Heart left ventricle (tissue), 16 donors: ENCODE measurements around the gene DEAF1. TPM values are rescaled to one million over a fixed set of nuclear protein-coding genes. Genes with fewer than 3 reads are reported as not detected.
"Not testable (repeated sequence)": the region's sequence is repeated elsewhere in the genome, so short reads cannot be mapped to it uniquely, and the experiment has no call there.

Experiments used
- ATAC-seq, 4 donors: fragments of 200-7000 bp; cut with Tn5 transposase; one replicate each; pipeline ENCODE4 v1.9.1; 2020 to 2022; ENCODE audit warnings: moderate library complexity in 4 of 4, mild to moderate bottlenecking in 3 of 4, moderate number of reproducible peaks in 1 of 4
- DNase-seq, 5 donors: peaks; one replicate each; pipeline ENCODE4 v3.0.0-alpha.2; 2020
- H3K27ac ChIP-seq, 12 donors: fragments of 200-600 bp; sonication (generic) in 4 of 12; one replicate each; pipeline versions ENCODE4 v1.5.0 to v1.8.0; 2016 to 2022; ENCODE audit warnings: mild to moderate bottlenecking in 2 of 12
- H3K27me3 ChIP-seq, 9 donors: fragments of 200-600 bp; sonication (generic) in 2 of 9; one replicate each; pipeline versions ENCODE4 v1.5.1 to v1.8.0; 2016 to 2022; ENCODE audit warnings: mild to moderate bottlenecking in 3 of 9
- H3K36me3 ChIP-seq, 9 donors: fragments of 200-600 bp; sonication (generic) in 2 of 9; one replicate each; pipeline versions ENCODE4 v1.5.0 to v1.8.0; 2018 to 2022; ENCODE audit warnings: mild to moderate bottlenecking in 2 of 9
- H3K4me1 ChIP-seq, 12 donors: fragments of 200-600 bp; sonication (generic) in 4 of 12; one replicate each; pipeline versions ENCODE4 v1.5.0 to v1.8.0; 2016 to 2022; ENCODE audit warnings: mild to moderate bottlenecking in 3 of 12
- H3K4me3 ChIP-seq, 12 donors: fragments of 200-600 bp; sonication (generic) in 4 of 12; one replicate each; pipeline versions ENCODE4 v1.5.0 to v1.8.0; 2017 to 2022; ENCODE audit warnings: mild to moderate bottlenecking in 9 of 12, moderate library complexity in 4 of 12
- H3K9me3 ChIP-seq, 12 donors: fragments of 200-600 bp; sonication (generic) in 4 of 12; one replicate each; pipeline versions ENCODE4 v1.5.0 to v1.8.0; 2016 to 2022; ENCODE audit warnings: mild to moderate bottlenecking in 1 of 12
- POLR2A ChIP-seq, 2 donors: fragments of 450-650 bp; IDR thresholded peaks; one replicate each; pipeline ENCODE4 v1.6.1; 2017; ENCODE audit warnings: antibody characterized with exemption in 2 of 2, mild to moderate bottlenecking in 2 of 2, moderate library complexity in 2 of 2
- WGBS, 4 donors: extraction: QIAGEN DNeasy Blood & Tissue Kit in 2 of 4; methylation state at CpG; one replicate each; pipeline versions ENCODE4 v1.1.5 to v1.1.7; 2013 to 2018; 5-methylcytosine and 5-hydroxymethylcytosine counted together
- intact Hi-C, 10 donors: fragments of 100-400 bp; cut with DNase I; formaldehyde crosslinking; loops; one replicate each; pipeline versions ENCODE4 v1.11.1 to v1.14.2; 2022
- polyA plus RNA-seq, 2 donors: library from polyadenylated mRNA; stranded (reverse); fragments of 200-250 nt; gene quantifications; one replicate each; pipeline ENCODE4 v1.2.3, GENCODE V29; 2013
- total RNA-seq, 9 donors: library from RNA; depleted of rRNA in 2 of 9; stranded (reverse); fragments of >200 nt in 2 of 9; fragmentation: NEBNext Ultra II Directional in 3 of 9; extraction: Animal tissue kit (Norgen Biotek cat#: 25700) in 3 of 9; gene quantifications; one replicate each; pipeline versions ENCODE4 v1.1.0 to v1.2.4, GENCODE V29; 2016 to 2023
- TF ChIP-seq, protein P1 (sequence below), 12 donors: fragments of 200-600 bp; sonication (generic) in 4 of 12; IDR thresholded peaks; one replicate each; pipeline versions ENCODE4 v1.5.0 to v1.8.0; 2018 to 2022; ENCODE audit warnings: antibody characterized with exemption in 12 of 12, mild to moderate bottlenecking in 5 of 12
- donor health status: ischemic (EF 13 %, LVEDD 7.1; RV severe dilation, severe dysfunction).
- donor health status: healthy with polysubstance abuse.
- donor health status: DM: no; HTN: yes; CAD: no.
- donor health status: DM: no; HTN: no; CAD: no.
- donor health status: ischemic (EF 25% LVEDD 6.9; RV normal size, moderate dysfunction).
- donor health status: ischemic (EF 25% LVEDD 5.7; RV mildly dilated, moderate dysfunction).
- donor health status: healthy.
- donor health status: DM: yes; HTN: yes; CAD: no.
- donor health status: ischemic (EF 35%, LVEDD 5.7; RV mildly dilated, moderate dysfunction).
- donor health status: nonischemic (EF 11% LVEDD 7.7; RV severe dilation, severe dysfunction).
- donor health status: DM: yes; HTN: yes; CAD: no.
- donor health status: PGD.
- donor health status: ischemic (EF 29% LVEDD 5.4; RV normal size, mild dysfunction).
- donor health status: nonischemic (EF 23%, LVEDD 6.1; RV moderate dilation, normal function).

Gene DEAF1
- total and polyA plus RNA-seq, 11 donors, result 11.8 to 25.6 (median 15.1) TPM

DNA sequence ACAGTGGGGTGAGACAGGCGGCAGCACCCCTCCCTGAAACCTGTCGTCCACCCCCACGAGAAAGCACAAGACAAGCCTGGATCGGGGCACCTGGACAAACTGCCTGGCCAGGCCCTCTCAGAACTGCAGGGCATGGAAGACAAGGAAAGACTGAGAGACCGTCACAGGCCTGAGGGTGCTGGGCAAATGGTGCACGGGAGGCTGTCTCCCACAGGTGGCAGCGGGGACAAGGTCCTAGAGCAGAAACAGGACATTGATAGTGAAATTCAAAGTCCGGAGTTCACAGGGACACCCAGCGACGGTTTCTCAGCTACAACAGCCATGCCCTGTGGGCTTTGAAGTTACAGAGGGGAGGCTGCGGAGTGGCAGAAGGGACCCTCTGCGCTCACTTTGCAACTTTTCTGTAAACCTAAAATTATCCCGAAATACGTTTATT, 37.3 kb downstream of the DEAF1 start:
- intact Hi-C loops, result no loop called here
- DNase-seq (no peak), ATAC-seq (no peak)
- Histone ChIP-seq H3K36me3 (peaks cover 0 to 59% (median 24%) of the 10 kb centered on the region in 9 donors), H3K9me3 (no peaks in the 10 kb centered on the region), H3K4me1 (no peaks in the 10 kb centered on the region), H3K27me3 (no peaks in the 10 kb centered on the region), H3K27ac (no peak overlapping the region), H3K4me3 (no peak overlapping the region)
- TF ChIP-seq, protein P1, sequence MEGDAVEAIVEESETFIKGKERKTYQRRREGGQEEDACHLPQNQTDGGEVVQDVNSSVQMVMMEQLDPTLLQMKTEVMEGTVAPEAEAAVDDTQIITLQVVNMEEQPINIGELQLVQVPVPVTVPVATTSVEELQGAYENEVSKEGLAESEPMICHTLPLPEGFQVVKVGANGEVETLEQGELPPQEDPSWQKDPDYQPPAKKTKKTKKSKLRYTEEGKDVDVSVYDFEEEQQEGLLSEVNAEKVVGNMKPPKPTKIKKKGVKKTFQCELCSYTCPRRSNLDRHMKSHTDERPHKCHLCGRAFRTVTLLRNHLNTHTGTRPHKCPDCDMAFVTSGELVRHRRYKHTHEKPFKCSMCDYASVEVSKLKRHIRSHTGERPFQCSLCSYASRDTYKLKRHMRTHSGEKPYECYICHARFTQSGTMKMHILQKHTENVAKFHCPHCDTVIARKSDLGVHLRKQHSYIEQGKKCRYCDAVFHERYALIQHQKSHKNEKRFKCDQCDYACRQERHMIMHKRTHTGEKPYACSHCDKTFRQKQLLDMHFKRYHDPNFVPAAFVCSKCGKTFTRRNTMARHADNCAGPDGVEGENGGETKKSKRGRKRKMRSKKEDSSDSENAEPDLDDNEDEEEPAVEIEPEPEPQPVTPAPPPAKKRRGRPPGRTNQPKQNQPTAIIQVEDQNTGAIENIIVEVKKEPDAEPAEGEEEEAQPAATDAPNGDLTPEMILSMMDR (IDR thresholded peaks at IDR 0.05), result no peak
- no peak for TF ChIP-seq POLR2A (IDR thresholded peaks at IDR 0.05)
- 87 to 90% (median 89%) methylated on average over 13 to 14 of the region's 14 CpGs for WGBS, 4 donors

DNA sequence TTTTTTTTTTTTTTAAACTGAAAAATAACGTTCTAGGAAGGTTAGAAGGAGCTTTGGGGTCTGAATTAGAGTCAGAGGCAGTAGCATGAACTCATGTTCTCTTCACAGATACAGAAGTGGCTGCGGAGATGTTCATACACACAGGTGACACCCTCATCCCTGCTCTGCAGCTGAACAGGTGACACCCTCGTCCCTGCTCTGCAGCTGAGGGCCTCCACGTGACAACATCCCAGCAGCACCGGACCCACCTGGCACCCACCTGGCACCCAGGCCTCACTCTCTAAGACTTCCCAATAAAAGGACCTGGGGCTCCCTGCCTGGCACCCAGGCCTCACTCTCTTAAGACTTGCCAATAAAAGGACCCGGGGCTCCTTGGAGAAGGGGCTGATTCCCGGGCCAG, 38.2 kb downstream of the DEAF1 start:
- H3K9me3 ChIP-seq, result no peaks in the 10 kb centered on the region
- H3K4me1 ChIP-seq, result no peaks in the 10 kb centered on the region
- ATAC-seq, result no peak
- H3K36me3 ChIP-seq, result peaks cover 0 to 60% (median 24%) of the 10 kb centered on the region in 9 donors
- H3K4me3 ChIP-seq, result no peak overlapping the region
- no peak for DNase-seq
- H3K27me3 ChIP-seq, result no peaks in the 10 kb centered on the region
- no peak for TF ChIP-seq POLR2A (IDR thresholded peaks at IDR 0.05)
- TF ChIP-seq, protein P1 (IDR thresholded peaks at IDR 0.05), result no peak
- 90 to 95% (median 90%) methylated on average over 7 of the region's 7 CpGs for WGBS, 4 donors
- intact Hi-C loops, result no loop called here
- no peak overlapping the region for H3K27ac ChIP-seq

DNA sequence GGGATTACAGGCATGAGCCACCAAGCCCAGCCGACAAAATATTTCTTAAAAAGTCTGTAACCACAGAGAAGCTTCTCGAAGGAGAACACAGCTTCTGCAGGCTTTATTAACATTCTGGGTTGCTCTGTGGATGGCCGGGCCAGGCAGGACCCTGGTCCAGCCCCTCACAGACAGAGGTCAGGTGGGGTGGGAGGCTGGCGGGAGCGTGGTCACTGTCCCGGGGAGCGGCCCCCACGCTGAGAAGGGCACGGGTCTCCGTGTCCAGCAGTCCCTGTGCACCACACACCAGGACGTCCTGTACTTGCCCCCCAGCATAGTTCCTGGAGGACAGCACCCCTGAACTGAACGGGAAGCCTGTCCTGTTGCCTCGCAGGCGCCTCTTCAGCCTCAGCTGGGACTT, 38.6 kb downstream of the DEAF1 start:
- DNase-seq (no peak), ATAC-seq (no peak)
- intact Hi-C loops, result no loop called here
- Histone ChIP-seq H3K36me3 (peaks cover 0 to 62% (median 27%) of the 10 kb centered on the region in 9 donors), H3K4me1 (no peaks in the 10 kb centered on the region), H3K4me3 (no peak overlapping the region), H3K9me3 (no peaks in the 10 kb centered on the region), H3K27ac (no peak overlapping the region), H3K27me3 (no peaks in the 10 kb centered on the region)
- TF ChIP-seq, protein P1 (IDR thresholded peaks at IDR 0.05), result no peak
- no peak for TF ChIP-seq POLR2A (IDR thresholded peaks at IDR 0.05)
- WGBS, 4 donors, result 89 to 95% (median 93%) methylated on average over 7 to 14 of the region's 14 CpGs

DNA sequence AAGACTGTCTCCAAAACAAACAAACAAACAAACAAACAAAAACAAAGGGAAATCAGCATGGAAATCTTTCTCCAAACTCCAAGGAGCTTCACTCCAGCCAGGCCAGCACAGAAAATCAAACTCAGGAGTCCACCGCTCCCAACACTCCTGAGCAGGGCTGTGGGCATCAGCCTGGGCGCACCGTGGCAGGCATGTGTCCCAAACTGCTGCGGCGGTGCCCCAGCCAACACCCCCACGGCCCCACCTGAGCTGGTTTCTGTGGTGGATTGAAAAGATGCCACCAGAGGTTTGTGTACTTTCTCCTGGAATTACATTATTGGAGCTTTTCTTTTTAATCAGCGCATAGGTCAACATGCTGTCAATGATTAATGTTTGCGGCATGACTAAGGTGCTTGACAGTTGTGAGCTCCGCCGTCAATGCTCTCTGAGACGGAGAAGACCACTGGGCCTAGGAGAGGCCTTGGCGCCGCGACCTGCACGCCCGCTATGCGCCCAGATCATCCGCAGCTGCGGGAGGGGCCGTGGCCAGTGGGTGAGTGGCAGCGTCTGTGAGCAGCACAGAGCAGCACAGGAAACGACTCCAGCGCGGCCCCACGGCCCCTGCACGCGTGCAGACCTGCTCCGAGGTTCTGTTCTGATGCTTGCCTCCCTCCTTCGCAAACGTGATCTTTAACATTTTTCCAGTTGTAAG, 39.8 kb downstream of the DEAF1 start:
- H3K9me3 ChIP-seq, result no peaks in the 10 kb centered on the region
- no peaks in the 10 kb centered on the region for H3K4me1 ChIP-seq
- WGBS, 4 donors, result 90 to 95% (median 92%) methylated on average over 30 of the region's 30 CpGs
- peaks cover 0 to 66% (median 32%) of the 10 kb centered on the region in 9 donors for H3K36me3 ChIP-seq
- TF ChIP-seq, protein P1 (IDR thresholded peaks at IDR 0.05), result no peak
- no peak for TF ChIP-seq POLR2A (IDR thresholded peaks at IDR 0.05)
- no peak overlapping the region for H3K4me3 ChIP-seq
- DNase-seq, result no peak
- intact Hi-C loops, result no loop called here
- H3K27ac ChIP-seq, result no peak overlapping the region
- no peaks in the 10 kb centered on the region for H3K27me3 ChIP-seq
- ATAC-seq, result peak in 1 of 4 donors; percentile 29

DNA sequence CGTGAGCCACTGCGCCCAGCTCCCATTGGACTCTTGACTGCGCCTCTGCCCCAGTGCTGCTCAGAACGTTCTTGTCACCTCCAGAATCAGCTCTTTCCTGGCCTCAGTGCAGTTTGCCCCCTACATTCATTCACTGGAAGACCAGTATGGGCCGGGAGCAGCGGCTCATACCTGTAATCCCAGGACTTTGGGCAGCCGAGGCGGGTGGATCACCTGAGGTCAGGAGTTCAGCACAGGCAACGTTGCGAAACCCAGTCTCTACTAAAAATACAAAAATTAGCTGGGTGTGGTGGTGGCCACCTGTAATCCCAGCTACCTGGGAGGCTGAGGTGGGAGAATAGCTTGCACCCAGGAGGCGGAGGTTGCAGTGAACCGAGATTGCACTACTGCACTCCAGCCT, 40.6 kb downstream of the DEAF1 start:
- H3K9me3 ChIP-seq, H3K27ac ChIP-seq, H3K4me3 ChIP-seq, H3K27me3 ChIP-seq, DNase-seq, intact Hi-C loops, ATAC-seq, H3K4me1 ChIP-seq: not testable (repeated sequence)
- 91 to 99% (median 94%) methylated on average over 12 of the region's 12 CpGs for WGBS, 4 donors
- peaks cover 0 to 61% (median 34%) of the 10 kb centered on the region in 9 donors for H3K36me3 ChIP-seq
